Stimulated activated memory B cell treated with anti-CD40 and anti-IgM and Interleukin-4, amounts not matched to agents 10 μg/mL and 1 μg/mL and 100 μg/mL, for 72 hours (primary cell): ENCODE data around the gene SHROOM2.
"Not testable (repeated sequence)": the region's sequence is repeated elsewhere in the genome, so short reads cannot be mapped to it uniquely, and the experiment has no call there.

Source experiments
- ATAC-seq: fragments of 150-1000 bp; cut with Tn5 transposase; 2 replicates; pipeline ENCODE4 v1.10.0; 2021
- H3K27ac Mint-ChIP-seq: one replicate; pipeline ENCODE4 v1.8.0; 2022; ENCODE audit warnings: mild to moderate bottlenecking, mixed read lengths
- H3K27me3 Mint-ChIP-seq: one replicate; pipeline ENCODE4 v1.8.0; 2022; ENCODE audit warnings: mixed read lengths
- H3K36me3 Mint-ChIP-seq: one replicate; pipeline ENCODE4 v1.8.0; 2022; ENCODE audit warnings: mixed read lengths
- H3K4me1 Mint-ChIP-seq: one replicate; pipeline ENCODE4 v1.8.0; 2022; ENCODE audit warnings: mixed read lengths
- H3K4me3 Mint-ChIP-seq: one replicate; pipeline ENCODE4 v1.8.0; 2022; ENCODE audit warnings: mild to moderate bottlenecking, moderate library complexity, mixed read lengths
- H3K9me3 Mint-ChIP-seq: one replicate; pipeline ENCODE4 v1.8.0; 2022; ENCODE audit warnings: mixed read lengths

The SHROOM2 gene

DNA sequence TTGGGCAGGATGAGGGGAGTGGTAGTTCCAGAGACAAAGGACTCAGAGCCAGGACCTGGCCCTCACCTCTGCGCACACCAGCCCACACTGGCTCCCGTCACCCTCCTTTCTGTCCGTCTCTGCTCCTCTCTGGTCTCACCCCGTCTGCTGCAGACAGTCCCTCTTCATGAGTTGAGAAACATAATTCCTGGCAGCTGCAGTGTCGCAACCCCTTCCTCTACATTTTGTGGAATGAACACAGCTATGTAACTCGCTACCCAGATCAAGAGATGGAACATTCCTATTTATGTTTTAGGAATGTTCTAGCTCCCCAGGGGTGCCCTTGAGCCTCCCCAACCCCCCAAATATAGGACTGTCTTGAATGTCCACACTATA is 59.3 kb downstream of the SHROOM2 start:
- Mint-ChIP-seq H3K27ac (no peak overlapping the region), H3K36me3 (no peaks in the 10 kb centered on the region), H3K27me3 (peaks cover 32% of the 10 kb centered on the region), H3K4me1 (no peaks in the 10 kb centered on the region), H3K4me3 (no peak overlapping the region), H3K9me3 (no peaks in the 10 kb centered on the region)
- ATAC-seq, result no peak

DNA sequence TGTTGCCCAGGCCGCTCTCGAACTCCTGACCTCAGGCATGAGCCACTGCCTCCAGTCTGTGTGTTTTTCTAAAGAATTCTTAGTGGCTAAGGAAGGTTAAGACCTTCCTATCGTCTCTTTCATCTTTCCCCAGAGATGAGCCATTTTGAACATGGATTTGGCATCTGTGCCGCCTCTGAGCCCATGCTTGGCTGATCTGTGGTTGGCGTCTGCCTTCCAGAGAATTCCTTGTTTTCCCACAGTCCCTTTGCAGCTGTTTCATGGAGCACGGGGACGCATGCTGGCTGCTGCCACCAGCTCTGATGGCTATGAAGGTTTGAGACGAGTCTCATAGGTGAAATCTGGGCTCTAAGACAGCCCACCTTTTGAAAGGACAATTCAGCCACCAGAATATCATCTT is 60.4 kb downstream of the SHROOM2 start:
- H3K36me3 Mint-ChIP-seq, result no peaks in the 10 kb centered on the region
- no peaks in the 10 kb centered on the region for H3K9me3 Mint-ChIP-seq
- H3K27me3 Mint-ChIP-seq, result peaks cover 36% of the 10 kb centered on the region
- H3K27ac Mint-ChIP-seq, result no peak overlapping the region
- no peak overlapping the region for H3K4me3 Mint-ChIP-seq
- H3K4me1 Mint-ChIP-seq, result no peaks in the 10 kb centered on the region
- ATAC-seq, result no peak

DNA sequence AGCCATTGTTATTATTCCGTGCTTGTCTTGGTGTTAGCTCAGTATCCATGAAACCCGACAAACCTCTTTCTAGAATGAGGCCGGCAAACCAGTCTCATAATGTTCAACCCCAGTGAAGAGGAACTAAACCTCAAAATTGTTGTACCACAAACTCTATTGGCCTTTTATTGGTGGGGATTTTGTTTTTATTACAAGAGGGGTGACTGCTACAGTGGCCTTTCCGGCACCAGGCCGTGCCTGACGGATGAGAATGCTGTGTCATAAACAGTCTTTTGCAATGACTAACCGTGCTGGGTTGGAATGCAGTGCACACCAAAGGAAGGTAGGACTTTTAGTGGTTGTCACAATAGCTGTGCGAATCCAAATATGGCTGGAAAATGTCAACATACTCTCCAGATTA is 60.8 kb downstream of the SHROOM2 start:
- Mint-ChIP-seq H3K36me3 (no peaks in the 10 kb centered on the region), H3K27me3 (peaks cover 36% of the 10 kb centered on the region), H3K4me1 (no peaks in the 10 kb centered on the region), H3K4me3 (no peak overlapping the region), H3K27ac (no peak overlapping the region), H3K9me3 (no peaks in the 10 kb centered on the region)
- no peak for ATAC-seq

DNA sequence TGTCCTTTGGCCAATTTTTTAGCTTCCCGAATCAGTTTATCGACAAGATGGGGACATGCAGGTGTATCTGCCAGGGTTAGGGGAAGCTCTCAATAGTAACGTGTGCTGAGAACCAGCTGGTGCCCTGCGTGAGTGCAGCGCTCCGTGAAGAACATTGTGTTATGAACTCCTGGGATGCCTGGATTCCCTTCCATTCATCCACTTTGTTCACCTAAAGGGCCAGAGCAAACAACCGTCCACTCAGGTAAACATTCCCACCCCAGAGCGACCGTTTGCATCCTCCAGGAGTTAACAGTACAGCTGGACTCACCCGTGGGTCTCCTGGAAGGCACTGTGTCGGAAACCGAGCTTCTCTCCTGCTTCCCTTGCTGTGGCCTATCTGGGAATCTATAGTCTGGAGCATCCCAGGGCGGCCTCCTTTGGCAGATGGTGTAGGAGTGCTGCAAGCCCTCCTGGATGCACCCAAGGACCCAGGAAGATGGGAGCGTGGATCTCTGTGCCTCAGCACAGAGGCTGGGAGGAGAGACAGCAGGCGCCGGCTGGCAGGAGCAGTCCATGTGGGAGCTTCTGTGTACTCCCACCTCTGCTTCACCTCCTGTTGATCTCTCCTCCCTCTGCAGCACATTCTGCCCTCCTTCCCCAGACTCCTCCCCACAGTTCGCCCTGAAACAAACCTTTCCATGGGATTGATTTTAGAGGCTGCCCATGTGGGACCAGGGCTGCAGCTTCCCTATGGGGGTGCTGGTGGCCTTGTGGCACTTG is 62.7 kb downstream of the SHROOM2 start:
- Mint-ChIP-seq H3K4me1 (no peaks in the 10 kb centered on the region), H3K27ac (no peak overlapping the region), H3K9me3 (no peaks in the 10 kb centered on the region), H3K27me3 (peaks cover 26% of the 10 kb centered on the region), H3K4me3 (no peak overlapping the region), H3K36me3 (no peaks in the 10 kb centered on the region)
- no peak for ATAC-seq

DNA sequence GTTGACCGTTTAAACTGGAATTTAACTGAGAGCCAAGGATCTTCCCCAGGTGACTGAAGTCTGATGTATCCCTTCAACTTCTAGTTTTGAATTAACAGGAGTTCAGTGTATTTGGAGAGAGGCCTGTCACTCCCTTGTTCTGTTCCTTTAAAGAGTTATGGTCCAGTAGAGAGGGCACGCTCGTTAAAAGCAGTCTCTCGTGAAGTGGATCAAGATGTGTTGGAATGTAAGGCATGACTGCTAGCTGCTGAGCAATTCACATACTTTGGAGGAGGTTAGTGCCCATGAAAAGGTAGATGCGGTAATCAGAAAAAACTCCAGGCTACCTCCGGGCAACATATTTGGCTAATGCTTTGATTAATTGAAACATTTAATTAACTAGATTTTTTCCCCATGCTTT is 65.7 kb downstream of the SHROOM2 start:
- Mint-ChIP-seq H3K9me3 (no peaks in the 10 kb centered on the region), H3K27me3 (peaks cover 21% of the 10 kb centered on the region), H3K4me3 (no peak overlapping the region), H3K27ac (no peak overlapping the region), H3K36me3 (no peaks in the 10 kb centered on the region), H3K4me1 (no peaks in the 10 kb centered on the region)
- no peak for ATAC-seq

DNA sequence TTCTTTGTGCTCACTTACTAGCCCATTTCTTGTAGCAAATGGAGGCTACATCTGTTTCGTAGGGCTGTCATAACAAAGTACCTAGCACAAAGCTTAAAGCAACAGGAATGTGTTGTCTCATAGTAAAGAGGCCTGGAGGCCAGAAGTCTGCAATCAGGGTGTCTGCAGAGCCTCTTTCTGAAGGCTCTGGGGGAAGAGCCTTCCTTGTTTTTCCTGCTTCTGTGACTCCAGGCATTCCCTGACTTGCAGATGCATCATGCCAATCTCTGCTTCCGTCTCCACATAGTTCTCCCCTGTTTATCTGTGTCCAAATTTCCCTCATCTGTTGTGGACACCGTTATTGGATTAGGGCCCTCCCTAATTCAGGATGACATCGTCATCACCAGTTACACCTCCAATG is 67.1 kb downstream of the SHROOM2 start:
- no peaks in the 10 kb centered on the region for H3K9me3 Mint-ChIP-seq
- no peaks in the 10 kb centered on the region for H3K36me3 Mint-ChIP-seq
- no peaks in the 10 kb centered on the region for H3K4me1 Mint-ChIP-seq
- no peak for ATAC-seq
- H3K27ac Mint-ChIP-seq, result no peak overlapping the region
- H3K27me3 Mint-ChIP-seq, result peaks cover 25% of the 10 kb centered on the region
- no peak overlapping the region for H3K4me3 Mint-ChIP-seq

DNA sequence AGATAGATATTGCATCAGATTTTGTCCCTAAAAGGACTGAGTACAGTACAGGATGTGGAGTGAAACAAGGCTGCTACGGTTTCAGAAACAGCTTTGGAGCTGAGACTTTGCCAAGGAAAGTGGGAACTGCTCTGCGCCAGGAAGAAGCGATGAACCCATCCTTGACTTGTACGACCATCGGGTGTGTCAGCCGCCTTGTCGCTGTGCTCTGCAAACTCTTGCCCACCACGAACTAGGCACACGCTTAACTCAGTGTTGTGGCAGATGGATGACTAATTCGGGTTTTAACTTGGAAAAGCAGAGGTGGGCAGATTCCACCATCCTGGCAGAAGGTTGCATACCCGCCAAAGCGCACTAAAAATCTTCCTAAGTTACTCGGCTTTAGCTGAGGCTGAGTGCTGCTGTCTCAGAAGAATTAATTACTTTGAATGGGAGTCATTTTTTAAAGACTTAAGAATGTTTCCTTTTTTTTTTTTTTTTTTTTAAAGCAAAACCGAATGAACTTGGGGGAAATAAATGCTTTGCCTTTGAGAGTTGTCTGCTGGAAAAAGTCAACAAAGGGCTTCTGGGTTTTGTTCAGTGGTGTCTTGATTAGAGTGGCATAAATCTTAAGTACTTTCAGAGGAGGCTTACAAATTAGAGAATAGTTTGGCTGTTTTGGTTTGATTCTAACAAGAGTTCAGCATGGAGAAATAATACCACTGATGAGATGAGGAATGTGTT is 69.5 kb downstream of the SHROOM2 start:
- Mint-ChIP-seq H3K4me3 (no peak overlapping the region), H3K27ac (no peak overlapping the region), H3K27me3 (peaks cover 25% of the 10 kb centered on the region), H3K4me1 (no peaks in the 10 kb centered on the region), H3K9me3 (no peaks in the 10 kb centered on the region), H3K36me3 (no peaks in the 10 kb centered on the region)
- no peak for ATAC-seq

DNA sequence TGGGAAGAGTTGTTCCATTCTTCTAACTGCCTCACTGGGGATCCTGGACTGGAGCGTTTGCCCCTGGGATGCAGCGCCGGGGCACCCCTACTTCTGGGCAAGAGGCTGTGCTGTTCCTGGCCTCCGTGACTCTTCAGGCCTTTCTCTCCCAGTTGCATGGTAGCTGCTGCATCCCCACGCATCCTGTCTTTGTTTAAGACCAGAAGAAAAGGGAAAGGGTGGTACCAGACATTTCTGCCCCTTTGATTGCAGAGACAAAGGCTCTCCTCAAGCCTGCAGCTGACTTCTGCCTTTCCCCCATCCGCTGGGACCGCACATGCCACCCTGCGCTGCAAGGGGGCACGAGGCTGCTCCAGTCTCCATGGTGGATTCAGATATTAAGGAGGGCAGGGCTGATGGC is 70.4 kb downstream of the SHROOM2 start:
- ATAC-seq, result no peak
- H3K9me3 Mint-ChIP-seq, result no peaks in the 10 kb centered on the region
- no peaks in the 10 kb centered on the region for H3K36me3 Mint-ChIP-seq
- no peak overlapping the region for H3K27ac Mint-ChIP-seq
- H3K4me3 Mint-ChIP-seq, result no peak overlapping the region
- H3K27me3 Mint-ChIP-seq, result peaks cover 22% of the 10 kb centered on the region
- no peaks in the 10 kb centered on the region for H3K4me1 Mint-ChIP-seq

DNA sequence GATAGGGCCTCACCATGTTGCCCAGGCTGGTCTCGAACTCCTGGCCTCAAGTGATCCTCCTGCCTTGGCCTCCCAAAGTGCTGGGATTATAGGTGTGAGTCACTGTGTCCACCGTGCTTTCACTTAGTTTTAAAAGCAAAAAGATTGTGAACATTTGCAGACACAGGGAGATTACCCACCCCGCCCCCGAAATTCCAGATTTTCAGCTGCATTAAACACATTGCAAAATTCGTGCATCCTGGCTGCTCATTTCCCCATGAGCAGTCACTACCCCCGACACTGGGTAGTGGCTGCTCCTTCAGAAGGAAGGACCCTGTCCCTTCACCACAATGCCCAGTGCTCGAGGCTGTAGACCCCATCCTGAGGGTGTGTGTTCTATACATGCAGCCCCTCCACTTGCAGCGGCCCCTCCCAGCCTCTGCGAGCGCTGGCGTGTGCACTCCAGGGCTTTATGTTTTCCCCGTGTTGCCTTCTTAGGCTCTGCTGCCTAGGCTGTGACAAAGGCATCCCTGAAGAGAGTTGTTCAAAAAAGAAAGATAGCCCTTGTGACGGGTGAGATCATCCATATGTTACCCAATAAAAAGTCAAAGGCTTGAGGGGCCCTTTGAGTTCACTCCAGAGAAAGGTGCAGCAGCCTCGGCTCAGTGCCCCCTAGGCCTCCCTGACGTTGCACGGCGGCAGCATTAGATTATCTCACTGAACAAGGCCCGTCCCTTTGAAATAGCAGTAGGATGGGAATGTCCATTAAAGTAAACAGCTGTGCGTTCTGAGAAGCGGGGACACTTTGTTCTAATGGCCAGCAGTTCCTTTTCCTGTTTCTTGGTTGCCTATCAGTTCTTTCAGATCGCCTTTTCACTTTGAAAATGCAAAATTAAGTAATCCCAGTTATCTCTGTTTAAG is 71.6 kb downstream of the SHROOM2 start:
- no peaks in the 10 kb centered on the region for H3K9me3 Mint-ChIP-seq
- no peak for ATAC-seq
- H3K4me3 Mint-ChIP-seq, result no peak overlapping the region
- no peak overlapping the region for H3K27ac Mint-ChIP-seq
- no peaks in the 10 kb centered on the region for H3K36me3 Mint-ChIP-seq
- peaks cover 22% of the 10 kb centered on the region for H3K27me3 Mint-ChIP-seq
- no peaks in the 10 kb centered on the region for H3K4me1 Mint-ChIP-seq

DNA sequence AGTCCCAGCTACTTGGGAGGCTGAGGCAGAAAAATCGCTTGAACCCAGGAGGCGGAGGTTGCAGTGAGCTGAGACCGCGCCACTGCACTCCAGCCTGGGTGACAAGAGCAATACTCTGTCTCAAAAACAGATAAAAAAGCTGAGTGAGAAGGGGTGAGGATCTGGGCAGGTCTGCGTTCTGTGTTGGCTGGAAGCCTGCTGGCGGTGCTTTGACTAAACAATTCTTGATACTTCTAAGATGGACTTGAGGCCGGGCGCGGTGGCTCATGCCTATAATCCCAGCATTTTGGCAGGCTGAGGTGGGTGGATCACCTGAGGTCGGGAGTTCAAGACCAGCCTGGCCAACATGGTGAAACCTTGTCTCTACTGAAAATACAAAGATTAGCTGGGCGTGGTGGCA is 72.5 kb downstream of the SHROOM2 start:
- not testable (repeated sequence) for H3K4me1 Mint-ChIP-seq, ATAC-seq, H3K4me3 Mint-ChIP-seq, H3K36me3 Mint-ChIP-seq, H3K9me3 Mint-ChIP-seq, H3K27ac Mint-ChIP-seq
- peaks cover 30% of the 10 kb centered on the region for H3K27me3 Mint-ChIP-seq

DNA sequence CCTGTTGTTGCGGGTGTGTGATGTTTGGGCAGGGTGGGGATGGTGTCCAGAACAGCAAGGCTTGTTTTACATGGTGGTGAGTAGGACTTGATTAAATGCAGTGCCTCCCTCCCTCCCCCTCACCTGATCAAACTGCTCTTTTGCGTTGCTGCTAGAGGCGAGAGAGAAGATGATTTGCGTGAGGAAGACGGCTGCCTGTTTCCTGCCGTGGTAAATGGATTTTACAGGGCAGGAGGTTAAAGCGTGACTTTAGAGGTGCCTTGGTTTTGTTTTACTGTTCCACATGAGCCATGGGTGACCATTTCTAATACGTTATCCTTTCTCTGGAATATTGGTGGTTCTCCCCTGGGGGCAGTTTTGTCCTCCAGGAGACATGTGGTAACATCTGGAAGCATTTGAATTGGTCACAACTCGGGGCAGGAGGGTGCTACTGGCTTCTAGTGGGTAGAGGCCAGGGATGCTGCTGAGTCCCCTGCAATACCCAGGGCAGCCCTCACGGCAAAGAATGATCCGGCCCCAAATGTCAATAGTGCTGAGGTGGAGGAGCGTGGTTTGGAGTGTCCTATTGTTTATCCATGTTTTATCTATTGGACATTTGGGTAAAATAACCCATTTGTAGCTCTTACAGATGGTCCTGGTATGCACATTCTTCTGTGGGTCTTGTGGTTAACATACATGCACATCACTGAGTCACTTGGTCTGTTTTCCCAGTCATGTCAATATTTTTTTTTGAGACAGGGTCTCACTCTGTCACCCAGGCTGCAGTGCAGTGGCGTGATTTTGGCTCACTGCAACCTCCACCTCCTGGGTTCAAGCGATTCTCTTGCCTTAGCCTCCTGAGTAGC is 73.7 kb downstream of the SHROOM2 start:
- Mint-ChIP-seq H3K9me3 (peaks cover 3% of the 10 kb centered on the region), H3K36me3 (no peaks in the 10 kb centered on the region), H3K27ac (no peak overlapping the region), H3K4me3 (no peak overlapping the region), H3K27me3 (peaks cover 30% of the 10 kb centered on the region), H3K4me1 (no peaks in the 10 kb centered on the region)
- no peak for ATAC-seq

DNA sequence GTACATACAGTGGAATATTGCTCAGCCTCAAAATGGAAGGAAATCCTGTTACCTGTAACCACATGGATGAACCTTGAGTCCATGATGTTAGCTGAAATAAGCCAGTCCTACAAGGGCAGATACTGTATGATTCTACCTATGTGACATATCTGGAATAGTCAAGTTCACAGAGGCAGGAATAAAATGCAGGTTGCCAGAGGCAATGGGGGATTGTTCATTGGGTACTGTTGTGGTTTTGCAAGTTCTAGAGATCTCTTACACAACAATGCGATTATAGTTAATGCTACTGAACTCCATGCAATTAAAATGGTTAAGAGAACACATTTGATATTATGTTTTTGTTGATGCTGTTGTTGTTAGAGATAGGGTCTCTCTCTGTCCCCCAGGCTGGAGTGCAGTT is 74.6 kb downstream of the SHROOM2 start:
- H3K4me3 Mint-ChIP-seq, result no peak overlapping the region
- no peak for ATAC-seq
- peaks cover 30% of the 10 kb centered on the region for H3K27me3 Mint-ChIP-seq

DNA sequence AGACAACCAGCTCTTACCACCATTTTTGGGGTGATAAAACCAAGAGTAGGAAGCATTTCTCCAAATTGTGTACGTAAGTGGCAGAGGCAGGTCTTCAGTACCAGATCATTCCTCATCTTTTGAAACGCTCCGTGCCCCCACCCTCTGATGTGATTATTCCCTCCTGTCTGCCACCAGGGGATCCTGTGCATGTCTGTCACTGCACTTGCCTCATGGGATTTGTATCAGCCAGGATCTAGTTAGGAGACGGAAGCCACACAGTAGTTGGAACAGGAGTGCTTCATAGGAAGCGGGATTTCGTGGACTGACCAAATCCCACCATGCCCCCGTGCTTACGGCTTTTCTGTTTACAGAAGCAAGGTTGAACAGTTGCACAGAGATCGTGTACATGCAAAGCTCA is 75.5 kb downstream of the SHROOM2 start:
- Mint-ChIP-seq H3K9me3 (peaks cover 3% of the 10 kb centered on the region), H3K27me3 (peaks cover 33% of the 10 kb centered on the region), H3K36me3 (no peaks in the 10 kb centered on the region), H3K27ac (no peak overlapping the region), H3K4me1 (peaks cover 5% of the 10 kb centered on the region), H3K4me3 (no peak overlapping the region)
- no peak for ATAC-seq

More for the DNA sequence above, 74.6 kb downstream of the SHROOM2 start:
- Mint-ChIP-seq H3K4me1 (no peaks in the 10 kb centered on the region), H3K9me3 (peaks cover 3% of the 10 kb centered on the region), H3K27ac (no peak overlapping the region), H3K36me3 (no peaks in the 10 kb centered on the region)

DNA sequence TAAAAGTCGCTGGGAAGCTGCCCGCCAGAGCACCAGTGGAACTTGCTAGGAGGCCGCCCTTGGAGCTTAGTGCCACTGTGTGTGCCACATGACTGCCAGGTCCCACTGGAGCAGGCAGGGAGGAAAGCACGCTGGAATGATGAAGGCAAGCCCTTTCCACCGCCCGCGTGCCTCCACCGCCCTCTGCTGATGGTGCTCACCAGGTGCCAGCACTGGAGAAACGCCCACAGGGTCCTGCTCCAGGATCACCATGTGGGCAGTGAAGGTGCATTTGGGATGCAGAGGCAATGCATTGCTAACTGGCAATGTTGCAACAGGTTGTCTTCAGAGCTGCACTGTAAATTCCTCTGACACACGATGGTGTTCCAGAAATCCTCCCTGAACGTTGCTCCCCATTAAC is 76.3 kb downstream of the SHROOM2 start:
- Mint-ChIP-seq H3K27ac (no peak overlapping the region), H3K9me3 (peaks cover 3% of the 10 kb centered on the region), H3K36me3 (no peaks in the 10 kb centered on the region), H3K27me3 (peaks cover 36% of the 10 kb centered on the region), H3K4me1 (peaks cover 13% of the 10 kb centered on the region), H3K4me3 (no peak overlapping the region)
- ATAC-seq, result no peak

DNA sequence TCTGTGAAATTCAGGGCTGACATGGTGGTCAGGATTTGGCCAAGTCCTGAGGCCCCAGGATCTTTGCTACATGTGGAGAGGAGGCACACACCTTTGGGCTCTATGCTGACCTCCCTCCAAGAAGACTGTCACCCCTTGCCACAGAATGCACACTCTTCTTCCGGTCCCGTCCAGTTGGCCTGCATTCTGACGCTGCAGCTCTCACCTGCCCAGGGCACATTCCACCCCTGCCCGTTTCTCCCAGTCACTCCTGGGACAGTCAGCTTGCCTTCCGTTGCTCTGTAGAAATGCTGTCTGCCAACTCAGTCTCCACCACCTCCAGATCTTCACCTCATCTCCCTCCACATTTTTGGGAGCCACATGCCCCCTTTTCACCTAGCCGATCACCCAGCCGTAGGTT is 76.7 kb downstream of the SHROOM2 start:
- H3K27ac Mint-ChIP-seq, result no peak overlapping the region
- H3K4me1 Mint-ChIP-seq, result peaks cover 13% of the 10 kb centered on the region
- H3K4me3 Mint-ChIP-seq, result no peak overlapping the region
- peaks cover 36% of the 10 kb centered on the region for H3K27me3 Mint-ChIP-seq
- no peak for ATAC-seq
- H3K9me3 Mint-ChIP-seq, result peaks cover 3% of the 10 kb centered on the region
- H3K36me3 Mint-ChIP-seq, result no peaks in the 10 kb centered on the region
